Neural progenitor cell (in vitro differentiated cells): ENCODE measurements around the gene CBLIF.

Source experiments
- CTCF ChIP-seq: fragments of 200-600 bp; sonication (generic); IDR thresholded peaks from 2 replicates; pipeline ENCODE4 v1.5.1; 2017; ENCODE audit warnings: antibody characterized with exemption, mild to moderate bottlenecking
- EZH2 ChIP-seq: fragments of 200-600 bp; sonication (generic); IDR thresholded peaks from 2 replicates; pipeline ENCODE4 v1.6.1; 2017; ENCODE audit warnings: antibody characterized with exemption, mild to moderate bottlenecking, moderate library complexity
- EZH2phosphoT487 ChIP-seq: fragments of 200-600 bp; sonication (generic); IDR thresholded peaks from 2 replicates; pipeline ENCODE4 v1.6.1; 2017; ENCODE audit warnings: antibody characterized with exemption

GRCh38 chr11:59875856-59876519 lies 30.7 kb upstream of the CBLIF start:
- no peak for TF ChIP-seq CTCF
- TF ChIP-seq EZH2, result no peak
- no peak for TF ChIP-seq EZH2phosphoT487
